AG08395 (cell line): ENCODE results near the gene HMX1.

Experiments
- DNase-seq: peaks from one replicate; pipeline ENCODE4 v3.0.0; 2012; ENCODE audit warnings: mixed read lengths, low spot score

Gene HMX1

DNA sequence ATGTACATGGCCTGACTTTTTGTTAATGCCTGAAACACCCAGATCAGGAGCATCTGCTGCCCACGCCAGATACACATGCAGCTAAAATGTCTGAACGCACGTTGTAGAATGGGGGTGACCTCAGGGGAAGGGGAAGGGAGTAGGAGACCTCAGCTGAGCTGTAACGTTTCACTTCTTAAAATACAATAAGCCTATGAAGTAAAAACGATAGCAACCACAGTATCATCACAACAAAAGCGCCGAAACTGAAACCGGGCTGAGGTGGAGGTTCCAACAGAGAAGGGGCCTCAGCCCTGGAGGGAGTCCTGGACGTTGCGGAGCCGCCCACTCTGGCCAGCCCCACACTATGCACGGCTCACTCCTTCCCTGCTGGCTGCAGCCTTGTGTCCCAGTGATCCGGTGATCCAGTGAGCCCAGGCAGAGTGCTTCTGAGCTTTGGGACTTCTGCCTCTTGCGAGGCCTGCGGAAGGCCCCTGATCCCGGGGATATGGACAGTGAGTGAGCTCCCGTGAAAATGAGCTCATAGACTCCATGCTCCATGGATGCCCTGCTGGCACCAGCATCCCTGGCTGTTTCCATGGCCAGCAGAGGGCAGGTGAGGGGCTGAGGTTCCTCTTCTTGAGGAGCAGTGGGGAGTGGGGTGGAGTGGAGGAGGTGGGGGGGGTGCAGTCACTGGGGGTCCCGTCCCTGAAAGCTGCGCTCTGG lies 52.0 kb downstream of the HMX1 start:
- no peak for DNase-seq

DNA sequence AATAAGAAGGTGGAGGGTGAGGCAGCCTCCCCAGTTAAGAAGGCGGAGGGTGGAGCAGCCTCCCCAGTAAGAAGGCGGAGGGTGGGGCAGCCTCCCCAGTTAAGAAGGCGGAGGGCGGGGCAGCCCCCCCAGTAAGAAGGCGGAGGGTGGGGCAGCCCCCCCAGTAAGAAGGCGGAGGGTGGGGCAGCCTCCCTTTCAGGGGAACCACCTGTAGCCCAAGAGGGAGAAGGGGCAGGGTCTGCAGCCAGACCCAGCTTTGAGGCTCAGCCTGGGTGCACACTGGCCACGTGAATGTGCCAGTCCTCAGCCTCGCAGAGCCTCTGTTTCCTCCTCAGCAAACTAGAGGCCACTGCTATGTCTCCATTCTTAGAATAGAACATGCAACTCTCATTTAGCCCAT lies 52.6 kb downstream of the HMX1 start:
- DNase-seq = no peak

DNA sequence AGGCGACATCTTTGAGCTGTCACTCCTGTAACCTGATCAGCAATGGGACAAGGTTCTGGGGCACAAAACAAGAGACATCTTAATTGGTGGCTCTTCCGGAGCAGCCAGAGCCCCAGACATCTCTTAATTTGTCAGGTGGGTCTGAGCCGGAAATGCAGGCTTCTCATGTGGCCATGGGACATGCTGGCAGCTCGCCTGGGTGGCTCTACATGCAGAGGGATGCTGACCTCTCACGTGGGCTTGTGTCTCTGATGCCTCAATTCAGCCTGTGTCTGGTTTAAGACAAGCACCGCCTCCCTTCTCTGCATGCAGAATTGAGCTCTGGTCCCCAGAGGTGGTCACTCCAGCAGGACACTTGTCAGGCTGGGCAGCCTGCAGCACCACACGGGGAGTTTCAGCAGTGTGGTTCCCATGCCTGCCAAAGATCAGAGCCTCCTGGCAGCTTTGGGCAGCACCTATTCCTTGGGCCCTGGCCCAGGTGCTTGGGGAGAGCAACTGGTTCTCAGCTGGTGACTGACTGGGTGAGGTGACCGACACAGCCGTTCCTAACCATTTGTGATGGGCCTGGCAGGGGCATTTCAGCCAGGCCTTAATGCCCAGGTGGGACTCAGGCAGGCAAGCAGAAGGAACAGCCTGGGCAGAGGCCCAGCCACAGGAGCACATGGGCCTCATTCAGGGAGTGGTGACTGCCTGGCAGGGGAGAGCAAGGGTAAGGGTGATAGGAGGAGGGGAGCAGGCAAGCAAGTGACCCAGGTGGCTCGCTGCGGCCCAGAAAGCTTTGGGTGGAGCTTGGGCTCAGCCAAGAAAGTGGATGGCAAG lies 53.4 kb downstream of the HMX1 start:
- no peak for DNase-seq

DNA sequence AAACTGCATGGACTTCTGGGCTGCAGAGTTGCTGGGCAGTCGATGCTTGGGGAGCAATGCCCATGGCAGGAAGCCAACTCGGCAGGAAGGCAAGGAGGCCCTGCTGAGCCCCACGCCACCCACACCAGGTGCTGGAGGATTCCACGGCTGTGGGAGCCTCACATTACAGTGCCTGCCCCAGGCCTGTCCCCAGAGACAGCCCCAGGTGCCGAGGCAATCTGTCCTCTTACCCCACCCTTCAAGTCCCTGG lies 53.9 kb downstream of the HMX1 start:
- no peak for DNase-seq

- DNase-seq = no peak
These were observed 54.4 kb downstream of the HMX1 start for GRCh38 chr4:8817096-8817812.
